Caco-2 (cell line): ENCODE results near the gene PRTN3. TPM values are rescaled to one million over a fixed set of nuclear protein-coding genes. Genes with fewer than 3 reads are reported as not detected.

Experiments
- BruUV-seq: library from RNA; stranded (reverse); fragments of 400-500 nt; replicated peaks from 2 replicates; lab custom pipeline; 2021; lab: Mats Ljungman, UMichigan
- CTCF ChIA-PET: fragments of 300-600 bp; sonication (Branson Sonifier 250); formaldehyde crosslinking; loops from one replicate; lab custom pipeline; 2022; ENCODE audit warnings: antibody characterized with exemption; lab: Charles Lee
- POLR2A ChIA-PET: fragments of 300-600 bp; sonication (Branson Sonifier 250); formaldehyde crosslinking; loops from one replicate; lab custom pipeline; 2022; ENCODE audit warnings: antibody characterized with exemption; lab: Charles Lee
- DNase-seq, 2 experiments: peaks; one replicate each; pipeline versions ENCODE4 v3.0.0 to v3.0.0-alpha.2; 2020 to 2022
- H3K27me3 ChIP-seq: replicated peaks from 2 replicates; pipeline ENCODE4 v1.6.0; 2011; ENCODE audit warnings: low read length; ENCODE audit not compliant: control insufficient read depth, insufficient read depth
- H3K36me3 ChIP-seq: 2 replicates; pipeline ENCODE4 v1.5.1; 2011; ENCODE audit warnings: low read length; ENCODE audit not compliant: control insufficient read depth, insufficient read depth
- H3K4me1 ChIP-seq: fragments of 250-450 bp; sonication (Bioruptor Pico); 2 replicates; pipeline ENCODE4 v1.5.1; 2020; ENCODE audit warnings: mild to moderate bottlenecking
- H3K4me3 ChIP-seq: 2 replicates; pipeline ENCODE4 v1.5.1; 2011; ENCODE audit warnings: low read depth, mild to moderate bottlenecking, control low read depth, low read length
- H3K9me3 ChIP-seq: fragments of 250-450 bp; sonication (Bioruptor Pico); 2 replicates; pipeline ENCODE4 v1.5.1; 2020; ENCODE audit warnings: mild to moderate bottlenecking, moderate library complexity
- H3K27ac Mint-ChIP-seq: one replicate; pipeline ENCODE4 v1.8.0; 2022; ENCODE audit warnings: mixed read lengths; ENCODE audit not compliant: unreplicated experiment
- H3K27me3 Mint-ChIP-seq: one replicate; pipeline ENCODE4 v1.8.0; 2022; ENCODE audit warnings: mixed read lengths; ENCODE audit not compliant: insufficient read depth, unreplicated experiment
- H3K36me3 Mint-ChIP-seq: one replicate; pipeline ENCODE4 v1.8.0; 2022; ENCODE audit warnings: mild to moderate bottlenecking, mixed read lengths; ENCODE audit not compliant: insufficient read depth, unreplicated experiment
- H3K4me1 Mint-ChIP-seq: one replicate; pipeline ENCODE4 v1.8.0; 2022; ENCODE audit warnings: low read depth, mixed read lengths; ENCODE audit not compliant: unreplicated experiment
- H3K4me3 Mint-ChIP-seq: one replicate; pipeline ENCODE4 v1.8.0; 2022; ENCODE audit warnings: mild to moderate bottlenecking, moderate library complexity, mixed read lengths; ENCODE audit not compliant: unreplicated experiment
- H3K9me3 Mint-ChIP-seq: one replicate; pipeline ENCODE4 v1.8.0; 2022; ENCODE audit warnings: mixed read lengths; ENCODE audit not compliant: unreplicated experiment
- intact Hi-C: fragments of 100-400 bp; cut with micrococcal nuclease; formaldehyde crosslinking; loops from one replicate; pipeline ENCODE4 v1.10.0; 2022; ENCODE audit not compliant: unreplicated experiment
- total RNA-seq: library from RNA; stranded (reverse); gene quantifications from 2 replicates; pipeline ENCODE4 v1.2.3, GENCODE V29; 2022
- TF ChIP-seq, protein P1 (sequence below), 2 experiments: fragments of 200-600 bp in 1 of 2; IDR thresholded peaks; 1 replicate in 1 of 2; 2 replicates in 1 of 2; pipeline versions ENCODE4 v1.5.1 to v1.8.0; 2011 to 2022; ENCODE audit warnings: antibody characterized with exemption in 1 of 2, control low read depth in 1 of 2, inconsistent platforms in 1 of 2, low read depth in 1 of 2, low read length in 1 of 2, mild to moderate bottlenecking in 1 of 2, moderate library complexity in 1 of 2; ENCODE audit not compliant: insufficient read depth in 1 of 2, severe bottlenecking in 1 of 2, unreplicated experiment in 1 of 2

The PRTN3 gene
- total RNA-seq, 1 experiment from 2014 or later: 0.29 TPM

DNA sequence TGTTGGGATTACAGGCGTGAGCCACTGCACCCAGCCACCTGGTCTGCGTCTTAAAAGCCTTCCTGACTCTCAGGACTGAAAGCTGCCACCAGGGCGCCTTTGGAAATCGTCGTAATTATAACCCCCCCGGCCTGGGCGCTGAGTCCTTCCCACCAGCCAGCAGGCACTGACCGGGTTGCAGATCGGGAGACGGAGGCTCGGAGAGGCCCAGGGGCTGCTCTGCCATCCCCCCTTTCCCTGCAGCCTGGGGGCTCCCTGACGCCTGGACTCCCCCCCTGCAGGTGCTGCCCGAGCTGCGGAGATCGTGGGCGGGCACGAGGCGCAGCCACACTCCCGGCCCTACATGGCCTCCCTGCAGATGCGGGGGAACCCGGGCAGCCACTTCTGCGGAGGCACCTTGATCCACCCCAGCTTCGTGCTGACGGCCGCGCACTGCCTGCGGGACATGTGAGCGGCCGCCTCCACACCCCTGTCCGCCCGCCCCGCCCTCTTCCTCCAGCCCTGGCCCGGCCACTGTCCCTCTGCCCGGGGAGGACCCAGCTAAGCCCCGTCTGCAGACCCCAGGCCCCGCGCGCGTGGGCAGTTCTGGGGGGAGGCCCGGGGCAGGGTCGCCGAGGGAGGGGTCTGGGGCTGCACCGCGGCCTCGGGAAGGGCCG lies 2.5 kb downstream of the PRTN3 start:
- Mint-ChIP-seq H3K27ac (no peak overlapping the region), H3K9me3 (peaks cover 9% of the 10 kb centered on the region), H3K27me3 (peaks cover 7% of the 10 kb centered on the region), H3K36me3 (peaks cover 13% of the 10 kb centered on the region), H3K4me3 (peak overlapping the region; percentile 75), H3K4me1 (no peaks in the 10 kb centered on the region)
- CTCF ChIA-PET: interaction anchor here (0.6 to 1.0 kb wide), 2 partner anchors 77 to 148 kb away, joined by 3 read pairs; no protein-coding TSS in a partner anchor
- TF ChIP-seq, protein P1, sequence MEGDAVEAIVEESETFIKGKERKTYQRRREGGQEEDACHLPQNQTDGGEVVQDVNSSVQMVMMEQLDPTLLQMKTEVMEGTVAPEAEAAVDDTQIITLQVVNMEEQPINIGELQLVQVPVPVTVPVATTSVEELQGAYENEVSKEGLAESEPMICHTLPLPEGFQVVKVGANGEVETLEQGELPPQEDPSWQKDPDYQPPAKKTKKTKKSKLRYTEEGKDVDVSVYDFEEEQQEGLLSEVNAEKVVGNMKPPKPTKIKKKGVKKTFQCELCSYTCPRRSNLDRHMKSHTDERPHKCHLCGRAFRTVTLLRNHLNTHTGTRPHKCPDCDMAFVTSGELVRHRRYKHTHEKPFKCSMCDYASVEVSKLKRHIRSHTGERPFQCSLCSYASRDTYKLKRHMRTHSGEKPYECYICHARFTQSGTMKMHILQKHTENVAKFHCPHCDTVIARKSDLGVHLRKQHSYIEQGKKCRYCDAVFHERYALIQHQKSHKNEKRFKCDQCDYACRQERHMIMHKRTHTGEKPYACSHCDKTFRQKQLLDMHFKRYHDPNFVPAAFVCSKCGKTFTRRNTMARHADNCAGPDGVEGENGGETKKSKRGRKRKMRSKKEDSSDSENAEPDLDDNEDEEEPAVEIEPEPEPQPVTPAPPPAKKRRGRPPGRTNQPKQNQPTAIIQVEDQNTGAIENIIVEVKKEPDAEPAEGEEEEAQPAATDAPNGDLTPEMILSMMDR (IDR thresholded peaks at IDR 0.05; ENCODE audit: insufficient read depth in 1 of 2, low read depth in 1 of 2, low read length in 1 of 2, severe bottlenecking in 1 of 2, unreplicated experiment in 1 of 2): peak in 1 of 2 experiments; percentile 35
- no peaks in the 10 kb centered on the region for H3K36me3 ChIP-seq
- no TSS peak for BruUV-seq
- no peaks in the 10 kb centered on the region for H3K4me1 ChIP-seq
- H3K27me3 ChIP-seq: no peaks in the 10 kb centered on the region
- peak; percentile 54 to 56 for DNase-seq
- POLR2A ChIA-PET: interaction anchor here (0.6 kb wide), 3 partner anchors 61 to 1446 kb away, joined by 3 to 7 read pairs (median 6); no protein-coding TSS in a partner anchor
- H3K9me3 ChIP-seq: no peaks in the 10 kb centered on the region
- peak overlapping the region; percentile 43 for H3K4me3 ChIP-seq
- intact Hi-C loops: no loop called here

DNA sequence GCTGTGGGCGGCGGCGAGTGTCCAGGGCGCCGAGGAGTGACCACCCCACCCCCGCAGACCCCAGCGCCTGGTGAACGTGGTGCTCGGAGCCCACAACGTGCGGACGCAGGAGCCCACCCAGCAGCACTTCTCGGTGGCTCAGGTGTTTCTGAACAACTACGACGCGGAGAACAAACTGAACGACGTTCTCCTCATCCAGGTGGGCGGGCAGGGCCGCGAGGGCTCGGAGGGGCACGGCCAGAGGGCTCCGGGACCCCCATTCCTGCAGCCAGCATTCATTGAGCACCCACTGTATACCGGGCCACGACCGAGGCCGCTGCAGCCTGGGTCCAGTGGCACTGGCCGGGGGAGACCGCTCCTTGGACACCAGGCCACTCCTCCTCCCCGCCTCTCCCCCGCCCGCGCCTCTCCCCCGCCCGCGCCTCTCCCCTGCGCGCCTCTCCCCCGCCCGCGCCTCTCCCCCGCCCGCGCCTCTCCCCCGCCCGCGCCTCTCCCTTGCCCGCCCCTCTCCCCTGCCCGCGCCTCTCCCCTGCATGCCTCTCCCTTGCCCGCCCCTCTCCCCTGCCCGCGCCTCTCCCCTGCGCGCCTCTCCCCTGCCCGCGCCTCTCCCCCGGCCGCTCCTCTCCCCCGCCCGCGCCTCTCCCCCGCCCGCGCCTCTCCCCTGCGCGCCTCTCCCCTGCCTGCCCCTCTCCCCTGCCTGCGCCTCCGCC lies 3.2 kb downstream of the PRTN3 start:
- H3K27me3 Mint-ChIP-seq: peaks cover 7% of the 10 kb centered on the region
- ChIA-PET CTCF (no interaction called here), POLR2A (interaction anchor here (0.6 kb wide), 1 partner anchor 165 kb away, joined by 3 read pairs; no protein-coding TSS in a partner anchor)
- peaks cover 9% of the 10 kb centered on the region for H3K9me3 Mint-ChIP-seq
- Histone ChIP-seq H3K4me1 (no peaks in the 10 kb centered on the region), H3K36me3 (no peaks in the 10 kb centered on the region), H3K9me3 (no peaks in the 10 kb centered on the region), H3K4me3 (peak overlapping the region; percentile 43), H3K27me3 (no peaks in the 10 kb centered on the region)
- no peaks in the 10 kb centered on the region for H3K4me1 Mint-ChIP-seq
- no peak for DNase-seq
- intact Hi-C loops: no loop called here
- peaks cover 13% of the 10 kb centered on the region for H3K36me3 Mint-ChIP-seq
- BruUV-seq: no TSS peak
- TF ChIP-seq, protein P1 (IDR thresholded peaks at IDR 0.05; ENCODE audit: insufficient read depth in 1 of 2, low read depth in 1 of 2, low read length in 1 of 2, severe bottlenecking in 1 of 2, unreplicated experiment in 1 of 2): no peak
- no peak overlapping the region for H3K27ac Mint-ChIP-seq
- H3K4me3 Mint-ChIP-seq: peak overlapping the region; percentile 75

DNA sequence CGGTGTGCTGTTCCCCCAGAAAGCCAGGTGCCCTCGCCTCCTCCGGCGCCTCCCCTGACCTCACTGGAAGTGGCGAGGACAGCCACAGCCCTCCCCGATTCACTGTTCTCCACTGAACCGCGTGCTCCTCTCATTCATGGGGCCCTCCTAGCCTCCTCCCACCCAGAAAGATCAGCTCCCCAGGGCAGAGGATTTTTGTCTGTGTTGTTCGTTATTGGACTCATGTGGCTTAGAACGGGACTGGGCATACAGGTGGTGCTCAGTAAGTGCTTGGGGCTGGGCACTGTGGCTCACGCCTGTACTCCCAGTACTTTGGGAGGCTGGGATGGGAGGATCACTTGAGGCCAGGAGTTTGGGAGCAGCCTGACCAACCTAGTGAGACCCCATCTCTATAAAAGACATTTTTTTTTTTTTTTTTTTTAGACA lies 3.8 kb downstream of the PRTN3 start:
- H3K4me1 ChIP-seq: no peaks in the 10 kb centered on the region
- intact Hi-C loops: no loop called here
- H3K4me3 ChIP-seq: no peak overlapping the region
- Mint-ChIP-seq H3K9me3 (peaks cover 9% of the 10 kb centered on the region), H3K36me3 (peaks cover 13% of the 10 kb centered on the region), H3K4me3 (peak overlapping the region; percentile 75), H3K4me1 (no peaks in the 10 kb centered on the region), H3K27ac (no peak overlapping the region), H3K27me3 (peaks cover 7% of the 10 kb centered on the region)
- CTCF ChIA-PET: no interaction called here
- no TSS peak for BruUV-seq
- no peaks in the 10 kb centered on the region for H3K27me3 ChIP-seq
- H3K9me3 ChIP-seq: no peaks in the 10 kb centered on the region
- DNase-seq: no peak
- POLR2A ChIA-PET: no interaction called here
- H3K36me3 ChIP-seq: no peaks in the 10 kb centered on the region
- TF ChIP-seq, protein P1 (IDR thresholded peaks at IDR 0.05; ENCODE audit: insufficient read depth in 1 of 2, low read depth in 1 of 2, low read length in 1 of 2, severe bottlenecking in 1 of 2, unreplicated experiment in 1 of 2): no peak
